Ectodermal cell (in vitro differentiated cells): ENCODE measurements around the gene ADCY5.

Experiments
- H3K27ac ChIP-seq: 2 replicates; pipeline ENCODE4 v1.7.0; 2013; ENCODE audit warnings: mild to moderate bottlenecking, low read depth, low read length; ENCODE audit not compliant: insufficient read depth, poor library complexity, severe bottlenecking
- H3K27me3 ChIP-seq: 2 replicates; pipeline ENCODE4 v1.7.0; 2013; ENCODE audit warnings: mild to moderate bottlenecking, low read length; ENCODE audit not compliant: insufficient read depth, control insufficient read depth, poor library complexity, severe bottlenecking
- H3K36me3 ChIP-seq: one replicate; pipeline ENCODE4 v1.7.0; 2013; ENCODE audit warnings: low read length; ENCODE audit not compliant: control insufficient read depth, insufficient read depth
- H3K4me1 ChIP-seq: one replicate; pipeline ENCODE4 v1.7.0; 2013; ENCODE audit warnings: low read length; ENCODE audit not compliant: control insufficient read depth, insufficient read depth
- H3K4me3 ChIP-seq: 2 replicates; pipeline ENCODE4 v1.7.0; 2013; ENCODE audit warnings: low read depth, low read length, control low read depth; ENCODE audit not compliant: insufficient read depth
- H3K9me3 ChIP-seq: 2 replicates; pipeline ENCODE4 v1.7.0; 2013; ENCODE audit warnings: mild to moderate bottlenecking, low read length, moderate library complexity; ENCODE audit not compliant: control insufficient read depth
- WGBS, 2 experiments: methylation state at CpG; one replicate each; pipeline ENCODE4 v1.1.7; 2013; ENCODE audit warnings: missing lambda C conversion rate in 2 of 2; 5-methylcytosine and 5-hydroxymethylcytosine counted together

ADCY5 gene

DNA sequence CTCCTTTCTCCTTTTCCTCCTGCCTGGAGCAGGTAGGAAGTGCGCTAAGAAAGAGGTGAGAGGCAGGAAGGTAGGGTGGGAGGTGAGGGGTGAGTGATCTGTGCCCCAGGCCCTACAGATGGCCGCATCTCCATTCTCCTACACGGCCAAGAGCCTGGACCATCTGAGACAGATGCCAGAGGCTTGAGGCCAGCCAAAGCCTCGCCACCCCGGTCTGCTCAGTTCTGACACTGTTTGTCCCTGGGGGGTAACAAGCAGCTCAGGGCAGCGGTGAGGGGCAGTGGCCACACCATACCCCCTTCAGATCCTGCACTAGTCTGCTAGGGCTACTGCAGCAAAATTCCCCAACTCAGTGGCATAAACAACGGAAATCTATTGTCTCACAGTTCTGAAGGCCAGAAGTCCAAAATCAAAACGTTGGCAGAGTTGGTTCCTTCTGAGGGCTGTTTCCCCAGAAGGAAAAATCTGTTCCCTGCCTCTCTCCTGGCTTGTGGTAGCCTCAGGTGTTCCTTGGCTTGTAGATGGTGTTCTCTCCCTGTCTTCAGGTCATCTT lies 28.4 kb downstream of the ADCY5 start:
- Histone ChIP-seq H3K27ac (no peak overlapping the region), H3K27me3 (no peaks in the 10 kb centered on the region)
- 89 to 91% methylated on average over 8 of the region's 8 CpGs for WGBS, 2 experiments

DNA sequence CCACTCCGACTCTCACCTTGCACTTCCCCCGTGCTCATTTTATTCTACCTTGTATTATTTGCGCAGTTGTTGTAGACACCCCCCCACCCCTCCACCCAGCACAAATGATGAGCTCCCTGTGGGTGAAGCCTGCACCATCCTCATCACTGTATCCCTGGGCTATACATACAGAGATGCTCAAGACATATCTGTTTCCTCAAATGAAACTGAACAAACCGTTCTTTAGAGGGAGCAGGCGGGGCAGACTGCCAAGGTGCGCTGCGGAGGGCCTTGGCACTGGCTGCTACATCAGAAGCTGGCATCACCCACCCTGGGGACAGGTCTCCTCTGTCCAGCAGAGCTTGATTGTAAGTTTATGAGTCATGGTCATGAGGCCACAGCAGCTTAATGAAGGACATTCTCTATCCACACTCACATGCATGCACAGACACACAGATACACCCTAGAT lies 29.0 kb downstream of the ADCY5 start:
- no peaks in the 10 kb centered on the region for H3K4me1 ChIP-seq
- no peak overlapping the region for H3K27ac ChIP-seq
- no peaks in the 10 kb centered on the region for H3K9me3 ChIP-seq
- H3K4me3 ChIP-seq: no peak overlapping the region
- 94% methylated on average over 7 of the region's 7 CpGs for WGBS, 2 experiments
- no peaks in the 10 kb centered on the region for H3K36me3 ChIP-seq
- H3K27me3 ChIP-seq: no peaks in the 10 kb centered on the region

More for the DNA sequence above, 28.4 kb downstream of the ADCY5 start:
- Histone ChIP-seq H3K9me3 (no peaks in the 10 kb centered on the region), H3K36me3 (no peaks in the 10 kb centered on the region), H3K4me1 (no peaks in the 10 kb centered on the region), H3K4me3 (no peak overlapping the region)

DNA sequence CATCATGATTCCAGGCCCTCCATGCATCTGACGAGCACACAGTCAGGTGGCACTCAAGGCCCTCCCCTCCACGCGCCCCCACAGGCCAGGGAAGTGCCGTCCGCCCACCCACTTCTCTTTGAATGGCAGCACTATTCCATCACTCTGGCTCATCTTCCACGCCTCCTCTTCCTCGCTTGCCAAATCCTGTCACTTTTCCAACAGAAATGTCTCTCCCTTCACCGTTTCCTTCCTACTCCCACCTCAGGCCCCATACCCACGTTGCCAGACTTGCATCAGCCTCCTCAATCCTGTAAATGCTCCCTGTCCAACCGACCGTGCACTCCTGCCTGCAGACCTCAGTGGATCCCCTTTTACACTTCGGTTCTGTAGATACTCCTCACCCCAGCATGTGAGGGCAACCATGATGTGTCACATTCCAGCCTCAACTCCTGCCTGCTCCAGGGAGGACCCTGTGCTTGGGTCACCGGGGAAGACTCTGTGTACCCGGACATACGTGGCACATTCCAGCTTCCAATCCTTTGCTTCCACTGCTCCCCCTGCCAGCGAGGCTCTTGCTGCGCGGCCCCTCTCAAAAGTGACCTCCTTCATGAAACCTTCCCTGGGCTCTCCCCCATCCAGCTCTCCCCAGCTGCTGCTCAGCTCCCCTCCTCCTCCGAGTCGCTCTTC lies 29.6 kb downstream of the ADCY5 start:
- H3K4me3 ChIP-seq: no peak overlapping the region
- no peak overlapping the region for H3K27ac ChIP-seq
- H3K27me3 ChIP-seq: no peaks in the 10 kb centered on the region
- no peaks in the 10 kb centered on the region for H3K4me1 ChIP-seq
- WGBS, 2 experiments: 92 to 93% methylated on average over 20 of the region's 20 CpGs
- no peaks in the 10 kb centered on the region for H3K9me3 ChIP-seq
- no peaks in the 10 kb centered on the region for H3K36me3 ChIP-seq

DNA sequence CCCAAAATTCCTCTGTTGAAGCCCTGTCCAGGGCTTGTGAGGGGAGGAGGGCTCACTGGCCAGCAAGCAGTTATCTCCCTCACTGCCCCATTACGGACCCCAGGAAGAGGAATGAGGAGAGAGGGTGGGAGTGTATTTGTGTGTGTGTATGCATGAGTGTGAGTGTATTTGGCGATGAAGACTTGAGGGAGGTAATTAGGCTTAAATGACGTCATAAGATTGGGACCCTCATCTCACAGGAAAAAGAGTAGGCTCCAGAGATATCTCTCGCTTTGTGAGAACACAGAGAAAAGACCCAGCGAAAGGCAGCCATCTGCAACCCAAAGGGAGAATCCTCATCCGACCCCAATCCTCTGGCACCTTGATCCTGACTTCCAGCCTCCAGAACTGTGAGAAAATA lies 32.2 kb downstream of the ADCY5 start:
- 92 to 95% methylated on average over 6 of the region's 6 CpGs for WGBS, 2 experiments

DNA sequence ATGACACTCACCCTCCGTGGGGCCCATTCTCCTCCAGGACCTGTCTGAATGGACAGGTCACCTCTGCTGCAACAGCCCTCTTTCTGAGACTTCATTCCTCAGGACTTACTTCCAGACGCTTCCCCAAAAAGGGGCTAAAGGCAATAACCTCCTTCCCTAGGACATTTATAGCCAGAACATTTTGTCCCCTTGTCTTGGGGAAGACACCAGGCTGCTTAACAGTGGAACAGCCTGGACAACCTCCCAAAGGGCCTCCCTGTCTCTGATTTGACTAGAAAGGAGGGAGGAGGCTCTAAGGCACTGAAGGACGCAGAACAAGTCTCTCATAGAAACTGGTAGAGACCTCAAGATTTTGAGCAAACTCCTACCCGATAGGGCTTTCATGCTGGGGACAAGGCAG lies 32.7 kb downstream of the ADCY5 start:
- peaks cover 25% of the 10 kb centered on the region for H3K4me1 ChIP-seq
- no peaks in the 10 kb centered on the region for H3K9me3 ChIP-seq
- WGBS, 2 experiments: 88 to 91% methylated on average over 4 of the region's 4 CpGs
- H3K36me3 ChIP-seq: no peaks in the 10 kb centered on the region
- no peak overlapping the region for H3K4me3 ChIP-seq
- H3K27ac ChIP-seq: no peak overlapping the region
- no peaks in the 10 kb centered on the region for H3K27me3 ChIP-seq

More for the DNA sequence above, 32.2 kb downstream of the ADCY5 start:
- H3K4me3 ChIP-seq: no peak overlapping the region
- H3K4me1 ChIP-seq: peaks cover 22% of the 10 kb centered on the region
- no peaks in the 10 kb centered on the region for H3K36me3 ChIP-seq
- no peak overlapping the region for H3K27ac ChIP-seq
- no peaks in the 10 kb centered on the region for H3K9me3 ChIP-seq
- H3K27me3 ChIP-seq: no peaks in the 10 kb centered on the region

- 89 to 91% methylated on average over 18 of the region's 18 CpGs for WGBS, 2 experiments
- no peak overlapping the region for H3K4me3 ChIP-seq
- no peak overlapping the region for H3K27ac ChIP-seq
- peaks cover 31% of the 10 kb centered on the region for H3K4me1 ChIP-seq
- H3K36me3 ChIP-seq: no peaks in the 10 kb centered on the region
- H3K9me3 ChIP-seq: no peaks in the 10 kb centered on the region
- no peaks in the 10 kb centered on the region for H3K27me3 ChIP-seq
Observed at GRCh38 chr3:123414973-123415775, 33.7 kb downstream of the ADCY5 start.

DNA sequence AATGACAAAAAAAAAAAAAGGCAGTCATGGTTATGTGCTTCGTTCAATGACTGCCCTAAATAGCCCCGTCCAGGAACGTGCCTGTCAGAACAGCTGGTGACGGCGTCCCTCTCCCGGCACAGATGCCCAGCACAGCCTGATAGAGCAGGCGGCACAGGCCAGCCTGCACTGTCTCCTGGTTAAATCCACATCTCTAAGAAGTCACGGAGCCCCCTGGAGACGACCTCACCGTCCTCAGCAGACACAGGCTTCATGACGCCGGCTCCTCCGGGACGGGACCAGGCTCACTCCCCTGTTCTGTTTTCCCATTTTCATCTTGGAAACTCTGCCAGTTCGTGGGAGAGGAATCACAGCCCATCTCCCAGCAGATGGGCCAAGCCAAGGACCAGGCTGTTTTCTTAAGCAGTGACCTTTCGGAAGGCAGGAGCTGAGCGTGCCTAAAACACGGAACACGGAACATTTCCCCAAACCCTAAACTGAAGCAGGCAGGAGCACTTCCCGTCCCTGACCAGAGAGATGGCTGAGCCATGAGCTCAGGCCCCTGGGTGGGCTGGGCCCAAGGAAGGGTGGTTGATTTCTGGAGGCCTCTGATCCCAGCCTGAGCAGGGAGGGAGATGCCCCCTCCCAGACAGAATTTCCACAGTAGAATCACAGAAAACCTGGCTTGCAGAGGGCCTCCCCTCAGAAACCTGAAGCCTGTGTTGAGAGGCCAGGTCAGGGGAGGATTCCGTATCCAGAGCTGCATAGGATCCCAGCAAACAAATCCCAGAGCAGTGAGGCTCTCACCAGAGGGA lies 35.9 kb downstream of the ADCY5 start:
- Histone ChIP-seq H3K27me3 (no peaks in the 10 kb centered on the region), H3K4me1 (peaks cover 41% of the 10 kb centered on the region)

GRCh38 chr3:123412076-123412475 lies 36.8 kb downstream of the ADCY5 start:
- Histone ChIP-seq H3K4me3 (no peak overlapping the region), H3K4me1 (peaks cover 41% of the 10 kb centered on the region), H3K9me3 (no peaks in the 10 kb centered on the region), H3K27me3 (no peaks in the 10 kb centered on the region), H3K27ac (no peak overlapping the region), H3K36me3 (no peaks in the 10 kb centered on the region)
- WGBS, 2 experiments: 89 to 94% methylated on average over 9 of the region's 9 CpGs

More for the DNA sequence above, 35.9 kb downstream of the ADCY5 start:
- H3K36me3 ChIP-seq: no peaks in the 10 kb centered on the region
- no peak overlapping the region for H3K4me3 ChIP-seq
- 76 to 78% methylated on average over 21 of the region's 21 CpGs for WGBS, 2 experiments
- H3K27ac ChIP-seq: no peak overlapping the region
- H3K9me3 ChIP-seq: no peaks in the 10 kb centered on the region

DNA sequence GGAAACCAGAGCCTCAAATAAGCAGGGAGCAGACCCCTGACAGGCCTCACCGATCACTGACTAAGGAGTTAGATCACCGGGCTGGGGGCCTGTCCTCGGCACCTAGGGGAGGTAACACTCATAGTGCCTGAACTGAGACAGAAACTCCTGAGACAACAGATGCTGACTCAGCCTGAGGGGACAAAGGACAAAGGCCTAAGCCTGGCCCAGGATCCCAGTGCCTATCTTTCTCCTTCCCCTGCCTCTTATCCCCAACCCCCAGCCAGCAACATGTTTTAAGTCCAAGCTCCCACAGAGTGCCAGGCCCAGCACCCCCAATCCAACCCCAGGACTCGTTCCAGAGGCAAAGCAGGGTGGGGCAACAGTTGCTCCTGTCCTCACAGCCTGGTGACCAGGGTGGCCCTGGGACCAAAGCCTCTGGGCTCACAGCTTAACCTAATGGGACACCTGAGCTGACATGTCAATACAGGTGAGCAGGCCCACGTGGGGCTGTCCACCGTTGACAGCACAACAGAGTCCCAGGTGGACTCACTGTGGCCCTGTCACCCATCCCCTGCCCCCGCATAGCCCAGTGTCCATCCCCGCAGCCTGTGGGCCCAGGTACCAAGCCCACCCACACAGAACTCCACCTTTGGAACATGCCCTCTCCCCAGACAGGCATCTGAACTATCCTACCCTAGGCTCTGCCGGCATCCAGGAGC lies 37.4 kb downstream of the ADCY5 start:
- Histone ChIP-seq H3K27ac (no peak overlapping the region), H3K4me3 (no peak overlapping the region), H3K4me1 (peaks cover 41% of the 10 kb centered on the region), H3K9me3 (no peaks in the 10 kb centered on the region), H3K36me3 (no peaks in the 10 kb centered on the region), H3K27me3 (no peaks in the 10 kb centered on the region)
- WGBS, 2 experiments: 79% methylated on average over 9 of the region's 9 CpGs
